Stimulated activated naive B cell treated with anti-CD40 and anti-IgM and Interleukin-4, amounts not matched to agents 10 μg/mL and 1 μg/mL and 100 μg/mL, for 72 hours (primary cell): ENCODE data around the gene PCDHA6.
"Not testable (repeated sequence)": the region's sequence is repeated elsewhere in the genome, so short reads cannot be mapped to it uniquely, and the experiment has no call there.

ENCODE experiments used
- ATAC-seq, 2 donors: fragments of 150-1000 bp; cut with Tn5 transposase; replicated peaks; 2 replicates each; pipeline ENCODE4 v1.10.0; 2021; ENCODE audit warnings: moderate library complexity in 1 of 2
- DNase-seq: peaks from one replicate; pipeline ENCODE4 v3.0.0; 2021
- H3K27ac Mint-ChIP-seq: one replicate; pipeline ENCODE4 v1.8.0; 2022; ENCODE audit warnings: mild to moderate bottlenecking, mixed read lengths
- H3K27me3 Mint-ChIP-seq, 2 donors: one replicate each; pipeline ENCODE4 v1.8.0; 2022; ENCODE audit warnings: mixed read lengths in 2 of 2
- H3K36me3 Mint-ChIP-seq, 2 donors: one replicate each; pipeline ENCODE4 v1.8.0; 2022; ENCODE audit warnings: mixed read lengths in 2 of 2, mild to moderate bottlenecking in 1 of 2
- H3K4me1 Mint-ChIP-seq, 2 donors: one replicate each; pipeline ENCODE4 v1.8.0; 2022; ENCODE audit warnings: mixed read lengths in 2 of 2, mild to moderate bottlenecking in 1 of 2
- H3K4me3 Mint-ChIP-seq, 2 donors: one replicate each; pipeline ENCODE4 v1.8.0; 2022; ENCODE audit warnings: mild to moderate bottlenecking in 2 of 2, mixed read lengths in 2 of 2, moderate library complexity in 1 of 2
- H3K9me3 Mint-ChIP-seq, 2 donors: one replicate each; pipeline ENCODE4 v1.8.0; 2022; ENCODE audit warnings: mixed read lengths in 2 of 2, mild to moderate bottlenecking in 1 of 2

Gene PCDHA6, protein sequence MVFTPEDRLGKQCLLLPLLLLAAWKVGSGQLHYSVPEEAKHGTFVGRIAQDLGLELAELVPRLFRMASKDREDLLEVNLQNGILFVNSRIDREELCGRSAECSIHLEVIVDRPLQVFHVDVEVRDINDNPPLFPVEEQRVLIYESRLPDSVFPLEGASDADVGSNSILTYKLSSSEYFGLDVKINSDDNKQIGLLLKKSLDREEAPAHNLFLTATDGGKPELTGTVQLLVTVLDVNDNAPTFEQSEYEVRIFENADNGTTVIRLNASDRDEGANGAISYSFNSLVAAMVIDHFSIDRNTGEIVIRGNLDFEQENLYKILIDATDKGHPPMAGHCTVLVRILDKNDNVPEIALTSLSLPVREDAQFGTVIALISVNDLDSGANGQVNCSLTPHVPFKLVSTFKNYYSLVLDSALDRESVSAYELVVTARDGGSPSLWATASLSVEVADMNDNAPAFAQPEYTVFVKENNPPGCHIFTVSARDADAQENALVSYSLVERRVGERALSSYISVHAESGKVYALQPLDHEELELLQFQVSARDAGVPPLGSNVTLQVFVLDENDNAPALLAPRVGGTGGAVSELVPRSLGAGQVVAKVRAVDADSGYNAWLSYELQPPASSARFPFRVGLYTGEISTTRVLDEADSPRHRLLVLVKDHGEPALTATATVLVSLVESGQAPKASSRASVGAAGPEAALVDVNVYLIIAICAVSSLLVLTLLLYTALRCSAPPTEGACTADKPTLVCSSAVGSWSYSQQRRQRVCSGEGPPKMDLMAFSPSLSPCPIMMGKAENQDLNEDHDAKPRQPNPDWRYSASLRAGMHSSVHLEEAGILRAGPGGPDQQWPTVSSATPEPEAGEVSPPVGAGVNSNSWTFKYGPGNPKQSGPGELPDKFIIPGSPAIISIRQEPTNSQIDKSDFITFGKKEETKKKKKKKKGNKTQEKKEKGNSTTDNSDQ

DNA sequence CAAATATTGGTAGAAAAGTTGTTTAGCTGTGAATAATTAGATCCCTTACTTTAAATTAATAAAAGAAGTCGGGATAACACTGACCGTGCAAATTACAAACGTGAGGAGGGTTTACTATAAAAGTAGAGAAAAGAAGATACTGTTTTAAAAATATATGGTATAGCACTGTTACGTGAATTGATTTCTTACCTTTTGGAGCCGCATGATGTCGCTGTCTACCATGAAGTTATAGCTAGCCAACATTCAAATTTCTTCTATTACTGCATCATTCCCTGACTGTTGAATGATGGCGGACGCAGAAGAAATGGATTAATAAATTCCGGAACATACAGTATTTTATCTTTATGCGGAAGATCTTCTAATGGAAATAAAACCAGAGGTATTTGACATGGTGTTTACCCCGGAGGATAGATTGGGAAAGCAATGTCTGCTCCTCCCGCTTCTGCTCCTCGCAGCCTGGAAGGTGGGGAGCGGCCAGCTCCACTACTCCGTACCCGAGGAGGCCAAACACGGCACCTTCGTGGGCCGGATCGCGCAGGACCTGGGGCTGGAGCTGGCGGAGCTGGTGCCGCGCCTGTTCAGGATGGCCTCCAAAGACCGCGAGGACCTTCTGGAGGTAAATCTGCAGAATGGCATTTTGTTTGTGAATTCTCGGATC lies at the start of gene PCDHA6:
Gene PCDHA6 (plus strand): TSS at position 257 of the 658 bp plus-strand sequence. CDS start 132 bp downstream, at position 389.
- Mint-ChIP-seq H3K27me3 (peaks cover 26 to 43% of the 10 kb centered on the region in 2 donors), H3K27ac (peak within 1 kb of the TSS; percentile 56), H3K9me3 (peaks cover 9% of the 10 kb centered on the region in 2 donors), H3K4me3 (no peak within 1 kb of the TSS), H3K36me3 (peaks cover 2 to 5% of the 10 kb centered on the region in 2 donors), H3K4me1 (no peaks in the 10 kb centered on the region)
- no peak for ATAC-seq
- no peak for DNase-seq

DNA sequence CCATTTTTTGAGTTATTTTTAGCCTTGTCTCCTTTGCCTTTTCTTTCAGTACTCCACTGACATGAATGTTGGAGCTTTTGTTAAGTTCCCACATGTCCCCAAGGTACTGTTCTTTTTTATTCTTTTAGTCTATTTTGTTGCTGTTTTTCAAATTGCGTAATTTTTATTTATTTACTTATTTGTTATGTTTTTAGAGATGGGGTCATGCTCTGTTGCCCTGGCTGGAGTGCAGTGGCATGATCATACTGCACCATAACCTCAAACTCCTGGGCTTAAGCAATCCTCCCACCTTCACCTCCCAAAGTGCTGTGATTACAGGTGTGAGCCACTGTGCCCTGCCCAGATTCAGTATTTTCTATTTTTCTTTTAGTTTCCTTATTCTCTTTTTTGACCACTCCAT lies 47.2 kb upstream of the PCDHA6 start:
- DNase-seq (no peak), ATAC-seq (no peak)
- no peaks in the 10 kb centered on the region for H3K4me1 Mint-ChIP-seq
- peaks cover 0 to 6% of the 10 kb centered on the region in 2 donors for H3K27me3 Mint-ChIP-seq
- no peak overlapping the region for H3K27ac Mint-ChIP-seq
- peaks cover 38 to 46% of the 10 kb centered on the region in 2 donors for H3K9me3 Mint-ChIP-seq
- no peak overlapping the region for H3K4me3 Mint-ChIP-seq
- H3K36me3 Mint-ChIP-seq: peaks cover 0 to 17% of the 10 kb centered on the region in 2 donors

DNA sequence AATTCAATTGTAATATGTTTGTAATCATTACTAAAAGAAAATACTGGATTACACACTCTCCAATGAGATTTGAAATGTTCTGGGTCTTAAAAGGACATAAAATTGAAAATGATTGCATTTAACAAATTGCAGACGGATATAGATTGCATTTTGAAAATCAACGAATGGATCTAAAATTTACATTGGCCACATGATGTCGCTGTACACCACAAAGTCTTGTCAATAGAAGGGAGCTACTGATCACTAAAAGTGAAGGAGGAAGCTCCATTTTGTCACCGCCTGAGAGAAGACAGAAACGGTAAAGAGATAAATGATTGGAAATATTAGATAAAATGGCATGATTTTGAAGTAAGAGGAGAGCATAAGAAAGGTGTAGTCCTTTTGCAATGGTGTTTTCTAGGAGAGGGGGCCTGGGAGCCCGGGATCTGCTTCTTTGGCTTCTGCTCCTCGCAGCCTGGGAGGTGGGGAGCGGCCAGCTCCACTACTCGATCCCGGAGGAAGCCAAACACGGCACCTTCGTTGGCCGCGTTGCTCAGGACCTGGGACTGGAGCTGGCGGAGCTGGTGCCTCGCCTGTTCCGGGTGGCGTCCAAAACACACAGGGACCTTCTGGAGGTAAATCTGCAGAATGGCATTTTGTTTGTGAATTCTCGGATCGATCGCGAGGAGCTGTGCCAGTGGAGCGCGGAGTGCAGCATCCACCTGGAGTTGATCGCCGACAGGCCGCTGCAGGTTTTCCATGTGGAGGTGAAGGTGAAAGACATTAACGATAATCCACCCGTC lies 41.7 kb upstream of the PCDHA6 start, which contains the start of gene PCDHA1:
Gene PCDHA1 (plus strand): TSS at position 236 of the 782 bp plus-strand sequence.
- no peak within 1 kb of the TSS for H3K27ac Mint-ChIP-seq
- no peak within 1 kb of the TSS for H3K4me3 Mint-ChIP-seq
- no peak for ATAC-seq
- no peak for DNase-seq
- H3K9me3 Mint-ChIP-seq: peaks cover 19 to 22% of the 10 kb centered on the region in 2 donors
- peaks cover 18 to 20% of the 10 kb centered on the region in 2 donors for H3K27me3 Mint-ChIP-seq
- H3K4me1 Mint-ChIP-seq: no peaks in the 10 kb centered on the region
- peaks cover 0 to 11% of the 10 kb centered on the region in 2 donors for H3K36me3 Mint-ChIP-seq

DNA sequence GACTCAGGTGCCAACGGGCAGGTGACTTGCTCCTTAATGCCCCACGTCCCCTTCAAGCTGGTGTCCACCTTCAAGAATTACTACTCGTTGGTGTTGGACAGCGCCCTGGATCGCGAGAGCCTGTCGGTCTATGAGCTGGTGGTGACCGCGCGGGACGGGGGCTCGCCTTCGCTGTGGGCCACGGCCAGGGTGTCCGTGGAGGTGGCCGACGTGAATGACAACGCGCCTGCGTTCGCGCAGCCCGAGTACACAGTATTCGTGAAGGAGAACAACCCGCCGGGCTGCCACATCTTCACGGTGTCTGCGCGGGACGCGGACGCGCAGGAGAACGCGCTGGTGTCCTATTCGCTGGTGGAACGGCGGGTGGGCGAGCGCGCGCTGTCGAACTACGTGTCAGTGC lies 40.3 kb upstream of the PCDHA6 start:
- not testable (repeated sequence) for H3K27ac Mint-ChIP-seq, ATAC-seq, H3K4me3 Mint-ChIP-seq, H3K4me1 Mint-ChIP-seq, DNase-seq, H3K36me3 Mint-ChIP-seq
- Mint-ChIP-seq H3K9me3 (peaks cover 12 to 18% of the 10 kb centered on the region in 2 donors), H3K27me3 (peaks cover 24 to 31% of the 10 kb centered on the region in 2 donors)

DNA sequence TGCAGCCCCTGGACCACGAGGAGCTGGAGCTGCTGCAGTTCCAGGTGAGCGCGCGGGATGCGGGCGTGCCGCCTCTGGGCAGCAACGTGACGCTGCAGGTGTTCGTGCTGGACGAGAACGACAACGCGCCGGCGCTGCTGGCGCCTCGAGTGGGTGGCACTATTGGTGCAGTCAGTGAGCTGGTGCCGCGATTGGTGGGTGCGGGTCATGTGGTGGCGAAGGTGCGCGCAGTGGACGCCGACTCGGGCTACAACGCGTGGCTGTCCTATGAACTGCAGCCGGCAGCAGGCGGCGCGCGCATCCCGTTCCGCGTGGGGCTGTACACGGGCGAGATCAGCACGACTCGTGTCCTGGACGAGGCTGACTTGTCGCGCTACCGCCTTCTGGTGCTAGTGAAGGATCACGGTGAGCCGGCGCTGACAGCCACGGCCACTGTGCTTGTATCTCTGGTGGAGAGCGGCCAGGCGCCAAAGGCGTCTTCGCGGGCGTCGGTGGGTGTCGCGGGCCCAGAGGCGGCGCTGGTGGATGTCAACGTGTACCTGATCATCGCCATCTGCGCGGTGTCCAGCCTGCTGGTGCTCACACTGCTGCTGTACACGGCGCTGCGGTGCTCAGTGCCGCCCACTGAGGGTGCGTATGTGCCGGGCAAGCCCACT lies 39.8 kb upstream of the PCDHA6 start:
- H3K36me3 Mint-ChIP-seq, H3K4me3 Mint-ChIP-seq, H3K4me1 Mint-ChIP-seq, DNase-seq, ATAC-seq, H3K27ac Mint-ChIP-seq: not testable (repeated sequence)
- peaks cover 14 to 18% of the 10 kb centered on the region in 2 donors for H3K9me3 Mint-ChIP-seq
- H3K27me3 Mint-ChIP-seq: peaks cover 27 to 37% of the 10 kb centered on the region in 2 donors

DNA sequence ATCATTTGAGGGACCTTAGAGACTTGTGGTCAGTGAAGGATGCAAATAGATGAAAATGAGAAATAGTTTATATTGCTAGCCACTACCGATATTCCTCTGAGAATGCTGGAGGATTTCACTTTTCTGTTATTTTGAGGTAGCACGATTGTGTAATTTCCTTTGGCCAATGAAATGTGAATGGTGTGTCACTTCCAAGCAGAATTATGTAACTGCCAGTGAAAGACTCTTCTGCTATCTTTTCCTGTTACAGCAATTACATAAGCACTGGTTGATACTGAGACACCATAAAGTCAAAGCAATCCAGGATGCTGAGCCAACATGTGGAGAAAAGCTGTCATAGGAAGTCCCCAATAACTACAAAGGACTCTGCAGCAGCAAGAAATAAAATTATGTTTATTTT lies 36.7 kb upstream of the PCDHA6 start:
- ATAC-seq (no peak), DNase-seq (no peak)
- H3K27ac Mint-ChIP-seq: no peak overlapping the region
- H3K27me3 Mint-ChIP-seq: peaks cover 26 to 48% of the 10 kb centered on the region in 2 donors
- no peaks in the 10 kb centered on the region for H3K4me1 Mint-ChIP-seq
- peaks cover 8 to 22% of the 10 kb centered on the region in 2 donors for H3K9me3 Mint-ChIP-seq
- peaks cover 4 to 5% of the 10 kb centered on the region in 2 donors for H3K36me3 Mint-ChIP-seq
- no peak overlapping the region for H3K4me3 Mint-ChIP-seq

DNA sequence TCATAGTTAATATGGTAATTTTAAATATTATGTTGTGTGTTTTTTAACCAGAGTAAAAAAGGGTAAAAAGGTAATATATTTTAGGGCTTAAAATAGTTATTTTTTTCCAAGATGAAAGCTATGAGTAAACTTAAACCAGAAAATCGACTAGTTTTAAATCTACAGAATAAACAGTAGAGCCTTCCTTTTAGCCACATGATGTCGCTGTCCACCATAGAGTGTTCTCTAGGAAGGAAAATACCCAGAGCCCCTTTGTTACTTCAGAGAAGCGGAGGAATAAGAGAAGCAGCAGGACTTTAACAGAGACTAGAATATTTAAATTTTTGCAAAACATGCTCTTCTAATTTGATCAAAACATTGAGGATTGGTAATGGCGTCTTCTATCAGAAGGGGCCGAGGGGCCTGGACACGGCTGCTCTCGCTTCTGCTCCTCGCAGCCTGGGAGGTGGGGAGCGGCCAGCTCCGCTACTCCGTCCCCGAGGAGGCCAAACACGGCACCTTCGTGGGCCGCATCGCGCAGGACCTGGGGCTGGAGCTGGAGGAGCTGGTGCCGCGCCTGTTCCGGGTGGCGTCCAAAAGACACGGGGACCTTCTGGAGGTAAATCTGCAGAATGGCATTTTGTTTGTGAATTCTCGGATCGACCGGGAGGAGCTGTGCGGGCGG lies 33.0 kb upstream of the PCDHA6 start, which contains the start of gene PCDHA2:
Gene PCDHA2 (plus strand): TSS at position 258 of the 664 bp plus-strand sequence.
- no peak within 1 kb of the TSS for H3K27ac Mint-ChIP-seq
- H3K9me3 Mint-ChIP-seq: peaks cover 5 to 17% of the 10 kb centered on the region in 2 donors

DNA sequence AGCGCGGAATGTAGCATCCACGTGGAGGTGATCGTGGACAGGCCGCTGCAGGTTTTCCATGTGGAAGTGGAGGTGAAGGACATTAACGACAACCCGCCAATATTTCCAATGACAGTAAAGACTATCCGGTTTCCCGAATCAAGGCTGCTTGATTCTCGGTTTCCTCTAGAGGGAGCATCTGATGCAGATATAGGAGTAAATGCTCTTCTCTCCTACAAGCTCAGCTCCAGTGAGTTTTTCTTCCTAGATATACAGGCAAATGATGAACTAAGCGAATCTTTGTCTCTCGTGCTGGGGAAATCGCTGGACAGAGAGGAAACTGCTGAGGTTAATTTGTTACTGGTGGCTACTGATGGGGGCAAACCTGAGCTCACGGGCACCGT lies 32.5 kb upstream of the PCDHA6 start:
- Mint-ChIP-seq H3K4me3 (no peak overlapping the region), H3K4me1 (no peaks in the 10 kb centered on the region), H3K27ac (no peak overlapping the region), H3K27me3 (peaks cover 25 to 34% of the 10 kb centered on the region in 2 donors), H3K9me3 (peaks cover 4 to 16% of the 10 kb centered on the region in 2 donors), H3K36me3 (peaks cover 3 to 6% of the 10 kb centered on the region in 2 donors)
- DNase-seq: no peak
- no peak for ATAC-seq

More for the DNA sequence above, 33.0 kb upstream of the PCDHA6 start, which contains the start of gene PCDHA2:
- Mint-ChIP-seq H3K36me3 (peaks cover 3 to 6% of the 10 kb centered on the region in 2 donors), H3K4me3 (no peak within 1 kb of the TSS), H3K27me3 (peaks cover 22 to 36% of the 10 kb centered on the region in 2 donors), H3K4me1 (no peaks in the 10 kb centered on the region)
- ATAC-seq (no peak), DNase-seq (no peak)

DNA sequence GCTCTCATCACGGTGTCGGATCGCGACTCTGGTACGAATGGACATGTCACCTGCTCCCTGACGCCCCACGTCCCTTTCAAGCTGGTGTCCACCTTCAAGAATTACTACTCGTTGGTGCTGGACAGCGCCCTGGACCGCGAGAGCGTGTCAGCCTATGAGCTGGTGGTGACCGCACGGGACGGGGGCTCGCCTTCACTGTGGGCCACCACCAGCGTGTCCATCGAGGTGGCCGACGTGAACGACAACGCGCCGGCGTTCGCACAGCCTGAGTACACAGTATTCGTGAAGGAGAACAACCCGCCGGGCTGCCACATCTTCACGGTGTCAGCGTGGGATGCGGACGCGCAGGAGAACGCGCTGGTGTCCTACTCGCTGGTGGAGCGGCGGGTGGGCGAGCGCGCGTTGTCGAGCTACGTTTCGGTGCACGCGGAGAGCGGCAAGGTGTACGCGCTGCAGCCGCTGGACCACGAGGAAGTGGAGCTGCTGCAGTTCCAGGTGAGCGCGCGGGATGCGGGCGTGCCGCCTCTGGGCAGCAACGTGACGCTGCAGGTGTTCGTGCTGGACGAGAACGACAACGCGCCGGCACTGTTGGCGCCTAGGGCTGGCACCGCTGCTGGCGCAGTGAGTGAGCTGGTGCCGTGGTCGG lies 31.6 kb upstream of the PCDHA6 start:
- H3K9me3 Mint-ChIP-seq: peaks cover 4 to 16% of the 10 kb centered on the region in 2 donors
- DNase-seq, H3K4me3 Mint-ChIP-seq, ATAC-seq, H3K27ac Mint-ChIP-seq, H3K4me1 Mint-ChIP-seq, H3K36me3 Mint-ChIP-seq: not testable (repeated sequence)
- peaks cover 21 to 31% of the 10 kb centered on the region in 2 donors for H3K27me3 Mint-ChIP-seq

DNA sequence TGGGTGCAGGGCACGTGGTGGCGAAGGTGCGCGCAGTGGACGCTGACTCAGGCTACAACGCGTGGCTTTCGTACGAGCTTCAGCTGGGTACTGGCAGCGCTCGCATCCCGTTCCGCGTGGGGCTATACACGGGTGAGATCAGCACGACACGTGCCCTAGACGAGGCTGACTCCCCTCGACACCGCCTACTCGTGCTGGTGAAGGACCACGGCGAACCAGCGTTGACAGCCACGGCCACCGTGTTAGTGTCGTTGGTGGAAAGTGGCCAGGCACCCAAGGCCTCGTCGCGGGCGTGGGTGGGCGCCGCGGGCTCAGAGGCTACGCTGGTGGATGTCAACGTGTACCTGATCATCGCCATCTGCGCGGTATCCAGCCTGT lies 31.1 kb upstream of the PCDHA6 start:
- Mint-ChIP-seq H3K4me3 (no peak overlapping the region), H3K4me1 (no peaks in the 10 kb centered on the region), H3K36me3 (peaks cover 3 to 6% of the 10 kb centered on the region in 2 donors), H3K27ac (no peak overlapping the region), H3K9me3 (peaks cover 4 to 16% of the 10 kb centered on the region in 2 donors), H3K27me3 (peaks cover 21 to 27% of the 10 kb centered on the region in 2 donors)
- DNase-seq: no peak
- ATAC-seq: no peak

DNA sequence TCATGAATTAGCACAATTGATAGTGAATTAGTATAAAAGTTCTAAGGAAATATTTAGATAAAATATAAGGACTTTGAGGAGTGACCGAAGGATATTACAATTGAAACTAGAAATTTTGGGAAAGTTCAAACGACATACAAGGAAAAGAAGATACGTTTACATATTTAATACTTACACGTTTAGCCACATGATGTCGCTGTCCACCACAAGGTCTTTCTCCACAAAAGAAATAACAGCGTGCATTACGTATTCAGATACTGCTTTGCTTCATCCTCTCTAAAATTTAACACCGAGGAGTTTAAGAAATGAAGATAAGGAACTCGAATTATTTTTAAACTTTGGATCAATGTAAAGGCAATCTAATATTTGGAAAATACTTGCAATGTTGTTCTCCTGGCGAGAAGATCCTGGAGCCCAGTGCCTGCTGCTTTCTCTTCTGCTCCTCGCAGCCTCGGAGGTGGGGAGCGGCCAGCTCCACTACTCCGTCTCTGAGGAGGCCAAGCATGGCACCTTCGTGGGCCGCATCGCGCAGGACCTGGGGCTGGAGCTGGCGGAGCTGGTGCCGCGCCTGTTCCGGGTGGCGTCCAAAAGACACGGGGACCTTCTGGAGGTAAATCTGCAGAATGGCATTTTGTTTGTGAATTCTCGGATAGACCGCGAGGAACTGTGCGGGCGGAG lies 26.8 kb upstream of the PCDHA6 start, which contains the start of gene PCDHA3:
Gene PCDHA3 (plus strand): TSS at position 242 of the 678 bp plus-strand sequence.
- no peaks in the 10 kb centered on the region for H3K4me1 Mint-ChIP-seq
- ATAC-seq: no peak
- H3K27me3 Mint-ChIP-seq: peaks cover 19 to 20% of the 10 kb centered on the region in 2 donors
- H3K27ac Mint-ChIP-seq: peak within 1 kb of the TSS; percentile 25
- H3K4me3 Mint-ChIP-seq: no peak within 1 kb of the TSS
- DNase-seq: no peak
- peaks cover 9 to 10% of the 10 kb centered on the region in 2 donors for H3K9me3 Mint-ChIP-seq
- H3K36me3 Mint-ChIP-seq: peaks cover 2 to 5% of the 10 kb centered on the region in 2 donors
